Measurements from ENCODE around the gene UBL3.

The UBL3 gene

GRCh38 chr13:29805994-29806979, 44.1 kb downstream of the UBL3 start:
- Histone ChIP-seq H3K4me1 (ENCODE audit: control insufficient read depth in 1 of 2, insufficient read depth in 2 of 2, low read length in 2 of 2) (peaks cover 0 to 17% of the 10 kb centered on the region in 2 donors), H3K9me3 (ENCODE audit: control insufficient read depth in 1 of 2, low read length in 2 of 2) (no peaks in the 10 kb centered on the region), H3K4me3 (ENCODE audit: low read depth in 1 of 2, low read length in 2 of 2) (no peak overlapping the region), H3K27me3 (ENCODE audit: low read depth, low read length) (no peaks in the 10 kb centered on the region), H3K27ac (ENCODE audit: low read length) (no peak overlapping the region), H3K36me3 (ENCODE audit: control insufficient read depth in 1 of 2, insufficient read depth in 2 of 2, low read length in 2 of 2) (no peaks in the 10 kb centered on the region)

- Histone ChIP-seq H3K27me3 (ENCODE audit: low read depth, low read length) (no peaks in the 10 kb centered on the region), H3K4me3 (ENCODE audit: low read depth in 1 of 2, low read length in 2 of 2) (no peak overlapping the region), H3K36me3 (ENCODE audit: control insufficient read depth in 1 of 2, insufficient read depth in 2 of 2, low read length in 2 of 2) (no peaks in the 10 kb centered on the region), H3K9me3 (ENCODE audit: control insufficient read depth in 1 of 2, low read length in 2 of 2) (no peaks in the 10 kb centered on the region), H3K27ac (ENCODE audit: low read length) (no peak overlapping the region), H3K4me1 (ENCODE audit: control insufficient read depth in 1 of 2, insufficient read depth in 2 of 2, low read length in 2 of 2) (peaks cover 0 to 4% of the 10 kb centered on the region in 2 donors)
Measured at GRCh38 chr13:29803221-29803620, 47.2 kb downstream of the UBL3 start.

DNA sequence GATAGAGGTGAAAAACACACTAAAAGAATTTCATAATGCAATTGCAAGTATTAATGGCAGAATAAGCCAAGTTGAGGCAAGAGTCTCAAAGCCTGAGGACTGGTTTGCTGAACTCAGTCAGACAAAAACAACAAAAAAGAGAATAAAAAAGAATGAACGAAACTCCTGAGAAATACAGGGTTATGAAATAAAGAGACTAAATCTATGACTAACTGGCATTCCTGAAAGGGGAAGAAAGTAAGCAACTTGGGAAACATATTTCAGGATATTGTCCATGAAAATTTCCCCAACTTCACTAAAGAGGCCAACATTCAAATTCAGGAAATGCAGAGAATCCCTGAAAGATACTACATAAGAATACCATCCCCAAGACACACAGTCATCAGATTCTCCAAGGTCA, 47.8 kb downstream of the UBL3 start:
- H3K36me3 ChIP-seq (ENCODE audit: control insufficient read depth in 1 of 2, insufficient read depth in 2 of 2, low read length in 2 of 2), result no peaks in the 10 kb centered on the region
- no peaks in the 10 kb centered on the region for H3K9me3 ChIP-seq (ENCODE audit: control insufficient read depth in 1 of 2, low read length in 2 of 2)
- H3K4me1 ChIP-seq (ENCODE audit: control insufficient read depth in 1 of 2, insufficient read depth in 2 of 2, low read length in 2 of 2), result peaks cover 0 to 2% of the 10 kb centered on the region in 2 donors
- no peaks in the 10 kb centered on the region for H3K27me3 ChIP-seq (ENCODE audit: low read depth, low read length)
- H3K4me3 ChIP-seq (ENCODE audit: low read depth in 1 of 2, low read length in 2 of 2), result no peak overlapping the region
- no peak overlapping the region for H3K27ac ChIP-seq (ENCODE audit: low read length)

DNA sequence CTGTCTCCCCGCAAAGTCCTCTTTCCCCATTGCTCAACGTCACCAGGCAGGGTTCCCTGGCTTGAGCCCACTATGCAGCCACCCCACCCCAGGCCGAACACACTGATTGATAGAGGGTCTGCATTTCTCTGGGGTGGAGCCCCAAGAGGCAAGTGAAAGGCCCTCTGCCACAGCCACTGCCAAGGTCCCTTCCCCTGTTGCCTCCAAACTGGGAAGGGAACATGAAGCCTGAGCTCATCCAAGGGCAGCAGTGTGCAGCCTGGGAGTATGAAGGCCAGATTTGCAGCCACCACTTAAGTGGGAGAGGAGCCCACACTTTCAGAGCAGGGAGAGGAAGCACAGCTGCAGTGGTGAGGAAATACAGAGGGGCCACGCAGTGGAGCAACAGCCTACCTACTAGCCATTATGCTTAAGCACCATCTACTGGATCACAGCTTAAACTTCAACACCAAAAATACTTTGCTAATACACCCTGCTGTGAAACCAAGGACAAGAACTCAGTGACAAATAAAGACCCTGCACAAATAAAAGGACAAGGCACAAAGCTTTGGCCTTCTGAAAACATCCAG, 48.6 kb downstream of the UBL3 start:
- Histone ChIP-seq H3K27me3 (ENCODE audit: low read depth, low read length) (no peaks in the 10 kb centered on the region), H3K9me3 (ENCODE audit: control insufficient read depth in 1 of 2, low read length in 2 of 2) (no peaks in the 10 kb centered on the region), H3K4me1 (ENCODE audit: control insufficient read depth in 1 of 2, insufficient read depth in 2 of 2, low read length in 2 of 2) (no peaks in the 10 kb centered on the region), H3K27ac (ENCODE audit: low read length) (no peak overlapping the region), H3K36me3 (ENCODE audit: control insufficient read depth in 1 of 2, insufficient read depth in 2 of 2, low read length in 2 of 2) (no peaks in the 10 kb centered on the region), H3K4me3 (ENCODE audit: low read depth in 1 of 2, low read length in 2 of 2) (no peak overlapping the region)

GRCh38 chr13:29801102-29801501, 49.3 kb downstream of the UBL3 start:
- Histone ChIP-seq H3K4me3 (ENCODE audit: low read depth in 1 of 2, low read length in 2 of 2) (no peak overlapping the region), H3K36me3 (ENCODE audit: control insufficient read depth in 1 of 2, insufficient read depth in 2 of 2, low read length in 2 of 2) (no peaks in the 10 kb centered on the region), H3K27ac (ENCODE audit: low read length) (no peak overlapping the region), H3K4me1 (ENCODE audit: control insufficient read depth in 1 of 2, insufficient read depth in 2 of 2, low read length in 2 of 2) (no peaks in the 10 kb centered on the region), H3K27me3 (ENCODE audit: low read depth, low read length) (no peaks in the 10 kb centered on the region), H3K9me3 (ENCODE audit: control insufficient read depth in 1 of 2, low read length in 2 of 2) (no peaks in the 10 kb centered on the region)

DNA sequence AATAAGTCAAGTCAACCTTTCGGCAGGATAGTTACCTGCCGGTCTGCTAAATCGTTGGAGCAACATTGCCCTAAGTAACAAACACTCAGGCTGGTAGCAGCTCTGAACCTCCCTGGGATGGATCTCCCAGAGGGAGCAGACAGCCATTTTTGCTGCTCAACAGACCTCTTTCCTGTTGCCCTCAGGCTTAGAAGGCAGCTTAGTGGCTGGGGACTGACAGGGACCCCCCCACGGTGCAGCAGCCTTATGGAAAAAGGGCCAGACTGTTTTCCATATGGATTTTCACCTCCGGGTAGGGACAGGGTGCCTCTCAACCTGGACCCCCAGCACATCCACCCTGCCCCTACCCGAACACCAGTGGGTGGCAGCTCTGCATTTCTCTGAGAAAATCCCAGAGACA, 49.7 kb downstream of the UBL3 start:
- Histone ChIP-seq H3K9me3 (ENCODE audit: control insufficient read depth in 1 of 2, low read length in 2 of 2) (no peaks in the 10 kb centered on the region), H3K36me3 (ENCODE audit: control insufficient read depth in 1 of 2, insufficient read depth in 2 of 2, low read length in 2 of 2) (no peaks in the 10 kb centered on the region), H3K4me1 (ENCODE audit: control insufficient read depth in 1 of 2, insufficient read depth in 2 of 2, low read length in 2 of 2) (no peaks in the 10 kb centered on the region), H3K4me3 (ENCODE audit: low read depth in 1 of 2, low read length in 2 of 2) (no peak overlapping the region), H3K27me3 (ENCODE audit: low read depth, low read length) (no peaks in the 10 kb centered on the region), H3K27ac (ENCODE audit: low read length) (no peak overlapping the region)

DNA sequence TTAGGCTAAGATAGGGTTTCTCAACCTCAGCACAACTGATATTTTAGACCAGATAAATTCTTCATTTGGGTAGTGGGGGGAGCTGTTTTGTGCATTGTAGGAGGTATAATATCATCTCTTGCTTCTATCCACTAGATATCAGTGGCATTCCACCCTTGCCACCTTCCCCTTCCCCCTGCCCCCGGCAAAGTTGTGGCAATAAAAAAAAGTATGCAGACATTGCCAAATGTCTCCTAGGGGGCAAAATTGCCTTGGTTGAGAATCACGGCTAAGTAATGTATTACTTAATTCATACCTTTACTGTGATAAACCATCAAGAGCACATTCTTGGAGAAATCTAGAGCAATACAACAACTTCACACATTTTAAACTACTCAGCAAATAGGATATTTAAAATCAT, 51.4 kb downstream of the UBL3 start:
- Histone ChIP-seq H3K4me1 (ENCODE audit: control insufficient read depth in 1 of 2, insufficient read depth in 2 of 2, low read length in 2 of 2) (no peaks in the 10 kb centered on the region), H3K27ac (ENCODE audit: low read length) (no peak overlapping the region), H3K27me3 (ENCODE audit: low read depth, low read length) (no peaks in the 10 kb centered on the region), H3K9me3 (ENCODE audit: control insufficient read depth in 1 of 2, low read length in 2 of 2) (no peaks in the 10 kb centered on the region), H3K36me3 (ENCODE audit: control insufficient read depth in 1 of 2, insufficient read depth in 2 of 2, low read length in 2 of 2) (no peaks in the 10 kb centered on the region), H3K4me3 (ENCODE audit: low read depth in 1 of 2, low read length in 2 of 2) (no peak overlapping the region)

DNA sequence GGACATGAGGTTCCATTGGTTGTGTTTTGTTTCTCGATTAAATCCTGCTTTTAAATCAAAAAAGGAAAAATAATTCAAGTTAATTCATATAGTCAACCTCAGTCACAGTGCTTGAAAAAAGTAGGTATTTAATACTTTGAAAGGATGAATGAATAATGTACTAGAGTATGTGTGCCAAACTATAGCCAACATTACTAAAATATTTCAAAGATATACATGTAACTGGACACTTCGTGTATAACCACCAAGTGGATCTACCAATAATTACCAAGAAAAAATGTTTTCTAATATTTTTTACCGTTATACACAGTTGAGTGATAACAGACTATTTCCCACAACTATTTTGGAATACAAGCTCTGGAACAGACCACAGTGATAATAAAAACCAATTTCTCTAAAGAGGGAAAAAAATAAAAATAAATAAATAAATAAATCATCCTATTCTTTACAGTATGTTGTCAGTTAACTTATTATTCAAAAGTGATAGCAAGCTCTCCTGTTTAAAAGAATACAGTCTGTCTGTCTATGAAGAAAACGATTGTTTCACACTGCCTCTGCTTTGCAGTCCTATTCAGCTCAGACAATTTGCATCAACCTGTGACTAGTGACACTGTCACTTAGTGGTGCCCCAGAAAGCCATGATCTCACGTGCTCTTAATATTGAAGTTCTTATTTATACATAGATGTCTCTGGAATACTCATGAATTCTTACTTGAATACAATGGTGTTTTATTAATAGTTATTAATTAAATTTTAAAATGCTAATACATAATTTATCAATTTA, 58.2 kb downstream of the UBL3 start:
- H3K27me3 ChIP-seq (ENCODE audit: low read depth, low read length), result no peaks in the 10 kb centered on the region

GRCh38 chr13:29791508-29791907, 58.9 kb downstream of the UBL3 start:
- peaks cover 4 to 7% of the 10 kb centered on the region in 2 donors for H3K4me1 ChIP-seq (ENCODE audit: control insufficient read depth in 1 of 2, insufficient read depth in 2 of 2, low read length in 2 of 2)

More for the DNA sequence above, 58.2 kb downstream of the UBL3 start:
- Histone ChIP-seq H3K4me1 (ENCODE audit: control insufficient read depth in 1 of 2, insufficient read depth in 2 of 2, low read length in 2 of 2) (peaks cover 3 to 4% of the 10 kb centered on the region in 2 donors), H3K27ac (ENCODE audit: low read length) (no peak overlapping the region), H3K4me3 (ENCODE audit: low read depth in 1 of 2, low read length in 2 of 2) (no peak overlapping the region), H3K36me3 (ENCODE audit: control insufficient read depth in 1 of 2, insufficient read depth in 2 of 2, low read length in 2 of 2) (no peaks in the 10 kb centered on the region), H3K9me3 (ENCODE audit: control insufficient read depth in 1 of 2, low read length in 2 of 2) (no peaks in the 10 kb centered on the region)

DNA sequence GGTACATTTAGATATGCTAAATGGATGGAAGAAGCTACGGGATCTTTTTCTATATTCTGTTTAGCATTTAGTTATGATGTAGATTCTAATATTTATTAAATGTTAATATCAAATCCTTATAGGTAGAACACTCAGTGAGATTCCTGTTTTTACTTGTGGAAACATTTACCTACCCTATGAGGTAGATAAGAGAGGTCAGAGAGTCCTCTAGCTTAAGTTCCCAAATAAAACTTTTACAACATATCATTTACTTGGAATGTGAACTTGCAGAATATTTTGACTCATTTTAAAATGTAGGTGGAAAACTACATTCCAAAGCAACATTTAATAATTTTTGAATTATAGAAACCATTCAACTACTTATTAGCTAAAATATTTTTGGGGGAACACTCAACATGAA, 63.7 kb downstream of the UBL3 start:
- no peaks in the 10 kb centered on the region for H3K36me3 ChIP-seq (ENCODE audit: control insufficient read depth in 1 of 2, insufficient read depth in 2 of 2, low read length in 2 of 2)
- peaks cover 4 to 12% of the 10 kb centered on the region in 2 donors for H3K4me1 ChIP-seq (ENCODE audit: control insufficient read depth in 1 of 2, insufficient read depth in 2 of 2, low read length in 2 of 2)
- no peaks in the 10 kb centered on the region for H3K9me3 ChIP-seq (ENCODE audit: control insufficient read depth in 1 of 2, low read length in 2 of 2)
- H3K27ac ChIP-seq (ENCODE audit: low read length), result no peak overlapping the region
- no peak overlapping the region for H3K4me3 ChIP-seq (ENCODE audit: low read depth in 1 of 2, low read length in 2 of 2)
- H3K27me3 ChIP-seq (ENCODE audit: low read depth, low read length), result no peaks in the 10 kb centered on the region

More at GRCh38 chr13:29791508-29791907, 58.9 kb downstream of the UBL3 start:
- Histone ChIP-seq H3K36me3 (ENCODE audit: control insufficient read depth in 1 of 2, insufficient read depth in 2 of 2, low read length in 2 of 2) (no peaks in the 10 kb centered on the region), H3K4me3 (ENCODE audit: low read depth in 1 of 2, low read length in 2 of 2) (no peak overlapping the region), H3K9me3 (ENCODE audit: control insufficient read depth in 1 of 2, low read length in 2 of 2) (no peaks in the 10 kb centered on the region), H3K27me3 (ENCODE audit: low read depth, low read length) (no peaks in the 10 kb centered on the region), H3K27ac (ENCODE audit: low read length) (no peak overlapping the region)

DNA sequence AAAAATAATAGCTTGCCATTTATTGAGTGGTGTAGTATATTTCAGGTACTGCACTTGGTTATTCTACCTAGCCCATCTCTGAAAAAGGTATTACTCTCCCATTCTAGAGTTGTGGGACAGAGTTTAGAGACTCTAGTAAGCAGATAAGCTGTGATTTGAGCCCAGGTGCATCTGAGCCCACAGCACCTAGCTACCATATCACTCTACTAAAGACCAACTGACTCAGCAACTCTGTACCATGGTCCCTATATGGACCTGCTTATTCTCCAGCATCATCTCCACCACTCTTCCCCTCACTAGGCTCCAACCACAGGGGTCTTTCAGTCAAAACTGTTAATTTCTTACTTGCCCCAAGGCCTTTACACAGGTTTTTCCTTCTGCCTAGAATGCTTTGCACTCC, 64.4 kb downstream of the UBL3 start:
- no peaks in the 10 kb centered on the region for H3K9me3 ChIP-seq (ENCODE audit: control insufficient read depth in 1 of 2, low read length in 2 of 2)
- H3K27me3 ChIP-seq (ENCODE audit: low read depth, low read length), result no peaks in the 10 kb centered on the region
- H3K4me3 ChIP-seq (ENCODE audit: low read depth in 1 of 2, low read length in 2 of 2), result no peak overlapping the region
- H3K4me1 ChIP-seq (ENCODE audit: control insufficient read depth in 1 of 2, insufficient read depth in 2 of 2, low read length in 2 of 2), result peaks cover 4 to 12% of the 10 kb centered on the region in 2 donors
- no peaks in the 10 kb centered on the region for H3K36me3 ChIP-seq (ENCODE audit: control insufficient read depth in 1 of 2, insufficient read depth in 2 of 2, low read length in 2 of 2)
- no peak overlapping the region for H3K27ac ChIP-seq (ENCODE audit: low read length)
